Mammary epithelial cell (primary cell): ENCODE measurements around the gene APLP1.

Experiments used
- EZH2 ChIP-seq: IDR thresholded peaks from 2 replicates; pipeline ENCODE4 v1.6.1; 2012; ENCODE audit warnings: low read length, inconsistent platforms, borderline replicate concordance
- TF ChIP-seq, protein P1 (sequence below), 2 donors: IDR thresholded peaks in 1 of 2; conservative IDR thresholded peaks in 1 of 2; 2 replicates each; pipeline ENCODE4 v1.5.1; 2011 to 2012; ENCODE audit warnings: inconsistent platforms in 2 of 2, low read length in 2 of 2, mild to moderate bottlenecking in 2 of 2, control low read depth in 1 of 2, low read depth in 1 of 2; ENCODE audit not compliant: insufficient read depth in 1 of 2; ENCODE audit errors: extremely low read depth in 1 of 2

DNA sequence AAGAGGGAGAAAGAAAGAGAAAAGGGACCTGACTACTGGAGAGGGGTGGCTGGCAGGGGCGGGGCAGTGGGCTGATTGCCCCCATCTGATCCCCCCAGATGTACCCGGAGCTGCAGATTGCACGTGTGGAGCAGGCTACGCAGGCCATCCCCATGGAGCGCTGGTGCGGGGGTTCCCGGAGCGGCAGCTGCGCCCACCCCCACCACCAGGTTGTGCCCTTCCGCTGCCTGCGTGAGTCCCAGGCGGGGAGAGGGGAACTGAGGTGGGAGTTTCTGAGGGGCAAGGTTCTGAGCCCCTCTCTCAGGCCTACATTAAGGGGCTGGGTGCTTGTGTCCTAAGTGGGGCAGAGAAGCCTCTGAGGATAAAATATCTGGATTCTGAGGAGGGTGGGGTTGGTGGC, 2.4 kb downstream of the APLP1 start:
- TF ChIP-seq, protein P1, sequence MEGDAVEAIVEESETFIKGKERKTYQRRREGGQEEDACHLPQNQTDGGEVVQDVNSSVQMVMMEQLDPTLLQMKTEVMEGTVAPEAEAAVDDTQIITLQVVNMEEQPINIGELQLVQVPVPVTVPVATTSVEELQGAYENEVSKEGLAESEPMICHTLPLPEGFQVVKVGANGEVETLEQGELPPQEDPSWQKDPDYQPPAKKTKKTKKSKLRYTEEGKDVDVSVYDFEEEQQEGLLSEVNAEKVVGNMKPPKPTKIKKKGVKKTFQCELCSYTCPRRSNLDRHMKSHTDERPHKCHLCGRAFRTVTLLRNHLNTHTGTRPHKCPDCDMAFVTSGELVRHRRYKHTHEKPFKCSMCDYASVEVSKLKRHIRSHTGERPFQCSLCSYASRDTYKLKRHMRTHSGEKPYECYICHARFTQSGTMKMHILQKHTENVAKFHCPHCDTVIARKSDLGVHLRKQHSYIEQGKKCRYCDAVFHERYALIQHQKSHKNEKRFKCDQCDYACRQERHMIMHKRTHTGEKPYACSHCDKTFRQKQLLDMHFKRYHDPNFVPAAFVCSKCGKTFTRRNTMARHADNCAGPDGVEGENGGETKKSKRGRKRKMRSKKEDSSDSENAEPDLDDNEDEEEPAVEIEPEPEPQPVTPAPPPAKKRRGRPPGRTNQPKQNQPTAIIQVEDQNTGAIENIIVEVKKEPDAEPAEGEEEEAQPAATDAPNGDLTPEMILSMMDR (conservative IDR thresholded peaks at IDR 0.05 in 1 of 2, IDR thresholded peaks at IDR 0.05 in 1 of 2; ENCODE audit: extremely low read depth in 1 of 2, insufficient read depth in 1 of 2, low read depth in 1 of 2, low read length in 2 of 2), result no peak
- no peak for TF ChIP-seq EZH2
